Fibroblast of pulmonary artery (primary cell): ENCODE data around the gene TPI1.

ENCODE experiments used
- DNase-seq: peaks from one replicate; pipeline ENCODE4 v3.0.0-alpha.2; 2010; ENCODE audit warnings: low read depth
- H3K4me3 ChIP-seq: replicated peaks from 2 replicates; pipeline ENCODE4 v1.5.1; 2011; ENCODE audit warnings: low read depth, mild to moderate bottlenecking, control low read depth, low read length, moderate library complexity
- TF ChIP-seq, protein P1 (sequence below): IDR thresholded peaks from 2 replicates; pipeline ENCODE4 v1.5.1; 2011; ENCODE audit warnings: mild to moderate bottlenecking, control low read depth, low read length, inconsistent platforms; ENCODE audit errors: missing control alignments

TPI1 gene

DNA sequence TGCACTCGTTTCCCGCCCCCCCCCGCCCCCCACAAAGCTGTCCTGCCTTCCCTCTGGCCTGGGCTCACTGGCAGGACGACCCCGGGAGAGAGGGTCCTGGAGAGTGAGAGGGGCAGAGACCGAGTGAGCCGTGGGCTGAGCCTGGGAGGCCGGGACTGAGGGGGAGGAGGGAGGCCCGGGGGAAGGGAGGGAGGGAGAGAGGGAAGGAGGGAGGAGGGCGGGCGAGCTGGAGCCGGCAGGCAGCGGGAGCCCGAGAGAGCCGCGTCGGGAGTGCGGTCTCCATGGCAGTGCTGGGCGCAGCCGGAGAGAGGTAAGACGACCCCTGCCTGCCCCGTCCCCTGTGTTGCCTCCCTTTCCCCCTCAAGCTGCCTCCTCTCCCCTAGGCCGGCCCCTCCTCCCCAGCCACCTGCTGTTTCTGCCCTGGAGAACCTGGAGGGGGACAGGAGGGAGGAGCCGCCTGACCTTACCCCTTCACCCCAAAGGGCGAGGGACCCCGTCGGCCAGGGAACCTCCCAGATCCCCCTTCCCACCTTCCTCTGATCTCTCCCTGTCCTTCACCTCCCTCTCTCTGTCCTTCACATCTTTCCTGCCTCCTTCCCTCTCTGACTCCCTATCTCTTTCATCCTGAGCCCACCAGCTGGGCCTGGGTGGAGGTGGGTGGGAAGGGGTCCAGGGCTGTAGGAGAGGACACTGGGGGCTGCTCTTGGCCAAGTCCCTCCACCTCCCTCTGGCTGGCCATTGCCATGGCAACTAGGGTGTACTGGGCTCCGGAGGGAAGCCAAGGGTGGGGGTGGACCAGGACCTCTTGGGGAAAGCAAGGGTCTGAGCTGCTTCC, 45.5 kb upstream of the TPI1 start, which contains the start of gene GPR162:
TSS of gene GPR162 (plus strand) at position 231 of the 835 bp plus-strand sequence. CDS start 2,078 bp downstream, outside the sequence.
- DNase-seq = peak; percentile 63
- TF ChIP-seq, protein P1, sequence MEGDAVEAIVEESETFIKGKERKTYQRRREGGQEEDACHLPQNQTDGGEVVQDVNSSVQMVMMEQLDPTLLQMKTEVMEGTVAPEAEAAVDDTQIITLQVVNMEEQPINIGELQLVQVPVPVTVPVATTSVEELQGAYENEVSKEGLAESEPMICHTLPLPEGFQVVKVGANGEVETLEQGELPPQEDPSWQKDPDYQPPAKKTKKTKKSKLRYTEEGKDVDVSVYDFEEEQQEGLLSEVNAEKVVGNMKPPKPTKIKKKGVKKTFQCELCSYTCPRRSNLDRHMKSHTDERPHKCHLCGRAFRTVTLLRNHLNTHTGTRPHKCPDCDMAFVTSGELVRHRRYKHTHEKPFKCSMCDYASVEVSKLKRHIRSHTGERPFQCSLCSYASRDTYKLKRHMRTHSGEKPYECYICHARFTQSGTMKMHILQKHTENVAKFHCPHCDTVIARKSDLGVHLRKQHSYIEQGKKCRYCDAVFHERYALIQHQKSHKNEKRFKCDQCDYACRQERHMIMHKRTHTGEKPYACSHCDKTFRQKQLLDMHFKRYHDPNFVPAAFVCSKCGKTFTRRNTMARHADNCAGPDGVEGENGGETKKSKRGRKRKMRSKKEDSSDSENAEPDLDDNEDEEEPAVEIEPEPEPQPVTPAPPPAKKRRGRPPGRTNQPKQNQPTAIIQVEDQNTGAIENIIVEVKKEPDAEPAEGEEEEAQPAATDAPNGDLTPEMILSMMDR = no peak
- peak within 1 kb of the TSS; percentile 51 for H3K4me3 ChIP-seq

DNA sequence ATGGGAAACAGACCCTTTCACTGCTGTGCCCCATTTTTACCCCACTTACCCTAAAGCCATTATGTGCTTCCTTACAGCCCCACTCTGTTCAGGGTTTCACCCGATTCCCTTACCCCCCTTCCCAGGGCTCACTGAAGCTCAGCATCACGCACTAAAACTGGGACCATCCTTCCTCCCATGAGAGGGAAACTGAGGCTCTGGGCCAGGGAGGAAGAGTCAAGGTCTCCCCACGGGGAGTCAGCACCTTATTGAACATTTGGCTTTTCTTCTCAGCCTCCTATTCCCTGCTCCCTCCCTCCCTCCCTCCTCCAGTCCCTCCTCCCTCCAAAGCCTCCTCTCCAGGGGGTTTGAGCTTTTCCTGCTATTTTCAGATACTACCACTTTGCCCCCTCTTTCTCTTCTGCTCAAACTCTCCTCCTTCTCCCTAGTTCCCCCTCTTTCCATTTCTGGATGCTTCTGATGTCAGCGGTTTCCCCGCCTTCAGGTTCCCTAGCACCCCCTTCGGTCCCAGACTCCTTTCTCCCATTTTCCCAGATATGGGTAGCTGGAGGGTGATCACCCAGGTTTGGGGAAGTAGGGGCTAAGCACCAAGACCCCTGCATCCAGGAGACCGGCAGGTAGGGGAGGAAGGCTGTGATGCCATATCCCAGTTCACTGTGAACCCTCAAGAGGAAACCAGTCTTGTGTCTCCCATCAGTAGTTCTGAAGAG, 44.8 kb upstream of the TPI1 start:
- TF ChIP-seq, protein P1 = no peak
- no peak for DNase-seq
- H3K4me3 ChIP-seq = peak overlapping the region; percentile 51

DNA sequence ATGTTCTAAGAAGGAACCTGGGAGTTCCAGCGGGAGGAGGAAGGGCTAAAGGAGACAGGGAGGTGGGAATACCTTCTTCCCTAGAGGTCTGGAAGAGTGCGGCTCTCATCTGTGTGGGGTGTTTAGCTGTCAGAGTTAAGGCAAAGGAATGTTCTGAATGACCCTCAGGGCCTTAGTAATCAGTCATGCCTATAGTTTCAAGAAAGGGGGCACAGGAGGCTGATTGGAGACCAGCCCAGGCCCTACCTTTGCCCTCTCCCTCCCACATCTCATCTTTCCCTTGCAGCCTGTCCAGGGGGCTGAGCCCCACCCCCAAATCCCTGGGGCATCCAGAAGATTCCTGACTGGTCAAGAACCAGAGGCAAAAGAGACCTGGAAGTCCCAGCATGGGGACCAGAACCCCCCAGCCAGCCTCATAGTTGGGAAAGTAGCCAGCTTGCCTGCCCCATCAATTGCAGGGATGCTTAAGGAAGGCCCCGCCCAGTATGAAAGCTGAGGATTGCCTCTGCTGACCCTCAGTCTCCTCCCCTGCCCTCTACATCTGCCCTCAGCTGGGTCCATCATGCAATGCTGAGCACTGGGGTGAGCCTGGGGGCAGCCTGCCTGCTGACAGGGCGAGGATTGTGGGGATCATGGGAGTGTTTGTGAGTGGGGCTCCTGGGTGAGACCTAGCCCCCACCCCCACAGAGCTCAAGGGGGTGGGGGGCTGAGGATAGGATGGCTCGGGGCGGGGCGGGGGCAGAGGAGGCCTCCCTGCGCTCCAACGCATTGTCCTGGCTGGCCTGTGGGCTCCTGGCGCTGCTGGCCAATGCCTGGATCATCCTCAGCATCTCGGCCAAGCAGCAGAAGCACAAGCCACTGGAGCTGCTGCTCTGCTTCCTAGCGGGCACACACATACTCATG, 43.9 kb upstream of the TPI1 start:
- no peak for DNase-seq
- TF ChIP-seq, protein P1 = no peak
- H3K4me3 ChIP-seq = no peak overlapping the region

DNA sequence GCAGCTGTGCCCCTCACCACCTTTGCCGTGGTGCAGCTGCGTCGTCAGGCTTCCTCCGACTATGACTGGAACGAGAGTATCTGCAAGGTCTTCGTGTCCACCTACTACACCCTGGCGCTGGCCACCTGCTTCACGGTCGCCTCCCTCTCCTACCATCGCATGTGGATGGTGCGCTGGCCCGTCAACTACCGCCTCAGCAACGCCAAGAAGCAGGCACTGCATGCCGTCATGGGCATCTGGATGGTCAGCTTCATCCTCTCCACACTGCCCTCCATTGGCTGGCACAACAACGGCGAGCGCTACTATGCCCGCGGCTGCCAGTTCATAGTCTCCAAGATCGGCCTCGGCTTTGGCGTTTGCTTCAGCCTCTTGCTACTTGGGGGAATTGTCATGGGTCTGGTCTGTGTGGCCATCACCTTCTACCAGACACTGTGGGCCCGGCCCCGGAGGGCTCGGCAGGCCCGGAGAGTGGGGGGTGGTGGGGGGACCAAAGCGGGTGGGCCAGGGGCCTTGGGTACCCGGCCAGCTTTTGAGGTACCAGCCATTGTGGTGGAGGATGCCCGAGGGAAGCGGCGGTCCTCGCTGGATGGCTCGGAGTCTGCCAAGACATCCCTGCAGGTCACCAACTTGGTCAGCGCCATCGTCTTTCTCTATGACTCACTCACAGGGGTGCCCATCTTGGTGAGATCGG, 43.1 kb upstream of the TPI1 start:
- no peak overlapping the region for H3K4me3 ChIP-seq
- TF ChIP-seq, protein P1 = no peak
- no peak for DNase-seq

DNA sequence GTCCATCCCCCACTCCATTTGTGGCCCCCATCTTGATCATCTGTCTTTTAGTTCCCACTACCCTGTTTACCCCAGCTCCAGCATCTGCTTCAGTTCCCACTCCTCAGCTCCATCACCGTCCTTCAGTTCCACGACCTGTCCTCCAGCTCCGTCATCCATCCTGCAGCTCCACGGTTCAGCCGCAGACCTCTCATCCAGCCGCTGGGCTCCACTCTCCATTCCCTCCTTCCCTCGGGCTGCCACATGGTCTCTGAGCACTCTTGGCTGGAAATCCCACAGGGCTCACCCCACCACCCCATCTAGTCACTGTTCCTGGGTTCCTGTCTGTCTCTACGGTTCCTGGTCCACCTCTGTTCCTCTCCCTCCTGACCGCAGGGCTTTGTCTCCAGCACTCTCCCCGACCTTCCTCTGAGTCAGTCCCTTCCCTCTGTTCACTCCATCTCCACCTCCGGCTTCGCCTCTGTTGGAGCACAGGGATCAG, 42.4 kb upstream of the TPI1 start:
- DNase-seq = peak; percentile 44
- TF ChIP-seq, protein P1 = no peak
- peak overlapping the region; percentile 31 for H3K4me3 ChIP-seq
